HG03442 (cell line): Measurements from ENCODE around the gene C8G.

Experiments used
- ATAC-seq: cut with Tn5 transposase; IDR thresholded peaks from one replicate; pipeline ENCODE4 v1.9.1; 2021; ENCODE audit warnings: mild to moderate bottlenecking, moderate library complexity; ENCODE audit not compliant: unreplicated experiment

C8G gene

DNA sequence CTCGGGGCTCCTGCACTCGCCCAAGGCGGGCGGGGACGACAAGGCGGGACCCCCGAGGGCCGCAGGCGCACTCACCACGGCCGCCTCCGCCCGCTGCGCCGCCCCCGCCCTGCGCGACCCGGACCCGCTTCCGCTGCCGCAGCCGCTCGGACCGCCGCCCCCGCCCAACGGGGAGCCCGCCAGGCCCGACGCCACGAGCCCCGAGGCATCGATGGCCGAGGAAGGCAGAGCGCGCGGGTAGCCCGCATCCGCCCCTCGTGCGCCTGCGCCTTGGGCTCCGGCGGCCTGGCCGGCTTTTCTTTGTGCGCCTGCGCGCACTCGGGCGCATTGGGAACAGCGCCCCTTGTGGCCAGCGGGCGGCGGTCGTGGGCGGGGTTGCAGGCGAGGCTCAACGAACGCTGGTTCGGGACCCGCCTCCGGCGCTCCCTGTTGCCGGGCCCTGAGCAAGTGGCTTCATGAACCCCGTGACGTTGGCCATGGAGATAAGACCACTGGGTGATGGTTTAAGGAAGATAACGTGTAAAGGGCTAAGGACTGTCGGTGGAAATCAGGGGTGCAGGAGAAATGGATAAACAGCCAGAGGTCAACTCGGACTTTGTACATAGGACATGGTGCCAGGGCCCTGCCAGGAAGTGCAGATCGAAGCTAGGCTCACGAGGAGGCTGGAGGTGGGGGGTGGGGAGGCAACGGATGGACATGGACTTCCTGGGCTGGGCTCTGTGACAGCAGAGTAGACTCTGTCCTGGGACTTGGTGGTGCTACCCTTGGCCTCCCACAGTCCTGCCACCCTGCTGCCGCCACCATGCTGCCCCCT lies at the start of gene C8G, which contains the start of gene FBXW5:
TSS of gene C8G (plus strand) at position 725 of the 814 bp plus-strand sequence. CDS start at position 803, 78 bp downstream.
TSS of gene FBXW5 (minus strand) at position 220 of the 814 bp plus-strand sequence. CDS start 655 bp downstream, outside the sequence.
- ATAC-seq = peak; percentile 79

DNA sequence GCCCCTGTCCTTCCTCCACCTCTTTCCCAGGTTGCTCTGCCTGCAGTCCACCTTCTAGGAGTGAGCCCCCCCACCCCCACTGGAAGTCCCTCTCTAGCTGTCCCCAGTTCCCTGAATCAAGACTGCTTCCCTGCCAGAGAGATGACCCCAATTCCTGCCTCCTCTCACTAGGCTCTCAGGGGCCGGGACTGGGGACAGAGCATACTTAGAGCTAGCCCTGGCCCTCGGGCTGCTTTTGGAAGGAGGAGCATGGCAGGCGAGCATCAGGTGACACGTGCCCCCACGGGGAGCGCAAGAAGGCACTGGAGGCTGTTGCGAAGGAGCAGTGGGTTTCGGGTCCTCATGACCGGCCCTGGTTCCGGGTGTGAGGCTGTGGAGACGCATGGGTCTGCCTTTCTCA lies 49.0 kb upstream of the C8G start:
- ATAC-seq = no peak

DNA sequence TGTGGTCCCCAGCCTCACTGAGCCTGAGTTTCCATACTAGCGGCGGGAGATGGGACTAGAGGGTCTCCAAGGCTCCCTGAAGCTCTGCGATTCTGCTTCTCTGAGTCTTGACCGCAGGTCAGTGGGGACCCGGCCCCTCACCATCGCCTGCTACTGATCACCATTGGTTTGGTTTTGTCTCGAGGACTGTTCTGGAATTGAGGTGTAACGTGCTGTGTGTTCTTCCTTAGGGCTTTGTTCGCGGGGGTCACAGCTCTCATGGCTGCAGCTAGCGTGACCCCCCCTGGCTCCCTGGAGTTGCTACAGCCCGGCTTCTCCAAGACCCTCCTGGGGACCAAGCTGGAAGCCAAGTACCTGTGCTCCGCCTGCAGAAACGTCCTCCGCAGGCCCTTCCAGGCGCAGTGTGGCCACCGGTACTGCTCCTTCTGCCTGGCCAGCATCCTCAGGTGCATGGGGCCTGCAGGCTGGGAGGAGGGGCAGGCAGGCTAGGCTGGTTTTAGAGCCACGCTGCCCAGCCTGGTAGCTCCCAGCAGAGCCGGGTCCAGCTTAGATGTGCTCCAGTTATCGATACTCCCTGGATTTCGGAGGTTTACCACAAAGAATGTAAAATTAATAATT lies 46.5 kb upstream of the C8G start:
- no peak for ATAC-seq

DNA sequence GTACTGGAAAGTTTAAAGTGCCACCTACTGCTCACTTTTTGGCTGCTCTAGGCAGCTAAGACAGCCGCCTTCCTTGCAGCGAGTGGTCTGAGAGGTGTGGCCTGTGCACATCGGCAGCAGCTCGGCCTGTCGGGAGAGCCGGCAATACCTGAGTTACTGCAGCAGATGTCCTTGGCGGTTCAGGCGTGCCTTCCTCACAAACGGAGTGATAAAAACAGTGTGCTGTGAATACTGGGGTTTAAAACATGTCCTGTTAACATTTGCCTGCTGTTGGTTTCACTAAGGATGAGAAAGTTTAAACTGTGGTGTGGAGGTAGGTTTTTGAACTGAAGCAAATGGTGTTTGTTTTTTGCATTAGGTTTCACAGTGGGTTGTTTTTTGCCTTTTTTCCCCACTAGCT lies 45.8 kb upstream of the C8G start:
- ATAC-seq = no peak

DNA sequence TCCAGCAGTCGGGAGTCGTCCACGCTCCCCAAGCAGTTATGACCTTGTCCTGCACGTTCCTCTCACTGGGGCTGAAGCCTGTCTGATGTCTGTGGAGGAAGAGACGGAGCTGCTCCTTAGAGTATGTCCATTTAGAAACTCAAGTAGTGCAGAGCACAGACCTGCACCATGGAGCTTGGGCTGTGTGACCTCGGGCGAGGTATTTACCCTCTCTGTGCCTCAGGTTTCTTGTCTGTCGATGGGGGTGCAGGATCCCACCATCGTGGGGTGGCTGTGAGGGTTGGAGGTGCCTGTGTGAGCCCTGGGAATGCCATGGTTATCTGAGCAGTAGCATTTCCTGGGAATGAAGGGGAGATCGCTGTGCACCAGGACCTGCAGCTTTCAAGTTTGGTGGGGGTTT lies 44.5 kb upstream of the C8G start:
- ATAC-seq = no peak

DNA sequence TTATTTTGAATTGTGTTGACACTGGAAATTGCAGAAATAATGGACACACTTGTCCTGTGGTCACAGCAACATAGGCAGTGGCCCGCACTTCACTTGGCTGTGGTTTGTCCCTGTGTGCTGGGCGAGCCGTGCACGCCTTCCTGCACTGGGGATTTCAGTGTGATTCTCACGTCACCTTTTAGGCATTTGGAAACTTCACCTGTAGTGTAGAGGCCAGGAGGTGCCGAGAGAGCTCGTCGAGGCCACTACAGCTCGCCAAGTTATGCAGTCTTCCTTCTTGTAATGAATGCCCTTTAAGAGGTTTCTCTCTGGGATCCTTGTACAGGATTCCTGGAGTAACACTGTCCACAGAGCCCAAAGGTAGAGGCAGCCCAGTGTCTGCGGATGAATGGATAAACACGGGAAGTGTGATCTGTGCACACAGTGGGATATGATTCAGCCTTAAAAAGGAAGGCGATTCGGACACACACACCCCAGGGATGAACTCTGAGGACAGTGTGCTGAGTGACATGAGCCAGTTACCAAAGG lies 44.0 kb upstream of the C8G start:
- no peak for ATAC-seq

DNA sequence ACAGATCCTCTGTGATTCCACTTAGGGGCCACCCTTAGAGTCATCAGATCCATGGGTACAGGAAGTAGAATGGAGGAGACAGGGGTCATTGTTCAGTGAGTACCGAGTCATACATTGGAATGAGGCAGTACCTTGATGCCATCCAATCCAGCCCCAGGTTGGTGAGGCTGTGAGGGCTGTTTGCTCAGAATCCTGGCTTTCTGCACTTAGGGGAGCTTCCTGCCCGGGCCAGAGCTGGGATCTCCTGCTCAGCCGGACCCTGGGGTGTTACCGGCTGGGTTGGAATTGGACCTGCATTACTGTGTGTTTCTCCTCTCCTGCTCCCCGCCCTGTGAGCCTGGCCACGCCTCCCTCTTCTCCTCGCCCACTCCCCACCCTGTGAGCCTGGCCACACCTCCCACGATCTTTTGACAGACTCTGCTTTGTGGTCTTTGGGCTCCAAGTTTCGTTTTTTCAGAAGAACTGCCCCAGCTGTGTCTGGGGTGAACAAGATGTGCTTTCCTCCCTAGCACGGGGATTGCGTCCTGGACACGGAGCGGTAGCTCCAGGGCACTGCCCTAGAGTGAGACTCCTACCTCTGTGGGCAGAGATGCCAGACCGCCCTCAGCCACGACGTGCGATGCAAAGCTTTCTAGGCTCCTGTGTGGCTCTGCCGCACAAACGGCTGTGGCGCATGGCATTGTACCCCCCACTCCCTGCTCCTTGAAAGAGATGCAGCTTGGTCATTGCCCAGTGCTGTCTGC lies 43.4 kb upstream of the C8G start:
- ATAC-seq = peak; percentile 36

DNA sequence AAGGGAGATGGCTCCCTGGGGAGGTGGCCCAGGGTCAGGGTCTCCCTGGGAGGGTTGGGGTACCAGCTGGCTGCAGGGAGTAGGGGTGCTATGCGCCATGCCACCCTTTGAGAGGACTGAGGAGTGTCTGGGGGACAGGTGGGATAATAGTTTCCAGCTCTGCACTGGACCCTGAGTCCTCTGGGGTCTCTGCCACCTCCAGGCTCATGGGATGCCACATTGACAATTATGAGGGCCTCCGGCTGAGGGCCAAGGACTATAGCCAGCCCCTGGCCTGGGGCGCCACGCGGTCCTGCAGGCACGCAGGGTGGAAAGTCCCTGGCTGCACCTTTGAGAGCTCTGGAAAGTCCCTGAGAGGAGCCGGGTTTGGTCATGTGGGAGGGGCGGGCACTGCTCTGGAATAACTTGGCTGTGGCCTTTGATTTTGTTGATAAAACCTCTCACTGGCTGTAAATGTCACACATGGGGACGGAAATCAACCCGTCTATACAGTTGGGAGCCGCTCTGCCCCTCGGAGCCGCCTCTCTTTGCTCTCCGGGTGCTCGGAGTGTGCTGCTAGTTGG lies 42.7 kb upstream of the C8G start:
- ATAC-seq = peak; percentile 57

DNA sequence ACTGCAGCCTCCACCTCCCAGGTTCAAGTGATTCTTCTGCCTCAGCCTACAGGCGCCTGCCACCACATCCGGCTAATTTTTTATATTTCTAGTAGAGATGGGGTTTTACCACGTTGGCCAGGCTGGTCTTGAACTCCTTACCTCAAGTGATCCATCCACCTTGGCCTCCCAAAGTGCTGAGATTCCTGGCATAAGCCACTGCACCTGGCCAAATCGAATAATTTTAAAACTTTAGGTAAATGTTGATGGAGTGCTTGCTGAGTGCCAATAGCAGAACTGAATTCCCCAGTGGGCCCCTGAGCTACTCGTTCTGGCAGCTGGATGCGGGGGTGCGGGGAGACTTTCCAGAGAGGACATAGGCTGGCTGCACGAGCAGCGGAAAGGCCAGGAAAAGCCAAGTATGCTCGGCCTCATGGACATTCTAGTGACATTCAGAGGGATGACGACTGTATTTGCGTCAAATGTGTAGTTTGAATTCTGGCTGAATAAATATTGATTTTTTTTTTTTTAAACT lies 41.9 kb upstream of the C8G start:
- no peak for ATAC-seq

DNA sequence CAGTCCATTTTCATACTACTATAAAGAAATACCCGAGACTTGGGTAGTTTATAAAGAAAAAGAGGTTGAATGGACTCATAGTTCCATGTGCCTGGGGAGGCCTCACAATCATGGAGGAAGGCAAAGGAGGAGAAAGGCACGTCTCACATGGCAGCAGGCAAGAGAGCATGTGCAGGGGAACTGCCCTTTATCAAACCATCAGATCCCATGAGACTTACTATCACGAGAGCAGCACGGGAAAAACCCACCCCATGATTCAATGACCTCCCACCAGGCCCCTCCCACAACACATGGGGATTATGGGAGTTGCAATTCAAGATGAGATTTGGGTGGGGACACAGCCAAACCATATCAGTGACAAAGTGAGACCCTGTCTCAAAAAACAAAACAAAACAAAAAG lies 38.8 kb upstream of the C8G start:
- no peak for ATAC-seq

DNA sequence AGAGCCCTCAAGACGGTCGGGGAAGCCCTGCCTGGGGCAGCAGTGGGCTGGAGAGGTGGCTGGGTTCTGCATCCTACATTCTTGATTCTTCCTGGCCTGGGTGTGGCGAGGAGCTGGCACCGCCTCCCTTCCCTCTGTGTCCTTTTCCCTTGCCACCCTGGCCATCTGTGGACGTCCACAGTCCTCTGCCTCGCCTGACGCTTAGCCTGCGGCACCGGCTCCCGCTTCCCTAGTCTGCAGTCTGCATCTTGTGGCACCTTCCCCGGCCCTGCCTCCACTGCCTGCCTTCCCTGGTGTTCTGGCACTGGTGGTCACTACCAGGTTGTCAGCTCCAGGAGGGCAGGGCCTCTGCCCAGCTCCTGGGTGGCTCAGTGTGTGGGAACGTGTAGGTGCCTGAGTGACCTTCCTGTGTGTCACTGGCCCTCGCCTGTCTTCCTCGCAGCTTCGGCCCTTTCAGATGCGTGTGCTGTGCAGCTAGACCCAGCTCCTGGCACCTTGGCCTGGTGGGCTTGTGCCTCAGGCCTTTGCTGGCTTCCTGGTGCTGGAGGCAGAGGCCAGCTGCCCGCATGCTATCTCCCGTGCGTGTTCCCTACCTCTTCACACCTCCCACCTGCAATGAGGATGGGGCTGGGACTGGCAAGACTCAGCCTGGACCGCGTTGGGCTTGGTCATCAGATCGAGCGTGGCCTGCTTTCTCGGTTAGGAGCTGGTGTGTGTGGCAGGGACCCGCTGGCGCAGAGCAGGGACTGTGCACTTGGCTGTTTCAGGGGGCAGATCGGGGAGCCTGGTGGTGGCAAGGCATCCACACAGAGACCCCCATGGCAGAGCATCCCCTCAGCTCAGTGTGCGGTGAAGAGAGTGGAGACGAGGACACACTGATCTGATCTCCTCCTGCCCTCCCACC lies 37.8 kb upstream of the C8G start:
- no peak for ATAC-seq

DNA sequence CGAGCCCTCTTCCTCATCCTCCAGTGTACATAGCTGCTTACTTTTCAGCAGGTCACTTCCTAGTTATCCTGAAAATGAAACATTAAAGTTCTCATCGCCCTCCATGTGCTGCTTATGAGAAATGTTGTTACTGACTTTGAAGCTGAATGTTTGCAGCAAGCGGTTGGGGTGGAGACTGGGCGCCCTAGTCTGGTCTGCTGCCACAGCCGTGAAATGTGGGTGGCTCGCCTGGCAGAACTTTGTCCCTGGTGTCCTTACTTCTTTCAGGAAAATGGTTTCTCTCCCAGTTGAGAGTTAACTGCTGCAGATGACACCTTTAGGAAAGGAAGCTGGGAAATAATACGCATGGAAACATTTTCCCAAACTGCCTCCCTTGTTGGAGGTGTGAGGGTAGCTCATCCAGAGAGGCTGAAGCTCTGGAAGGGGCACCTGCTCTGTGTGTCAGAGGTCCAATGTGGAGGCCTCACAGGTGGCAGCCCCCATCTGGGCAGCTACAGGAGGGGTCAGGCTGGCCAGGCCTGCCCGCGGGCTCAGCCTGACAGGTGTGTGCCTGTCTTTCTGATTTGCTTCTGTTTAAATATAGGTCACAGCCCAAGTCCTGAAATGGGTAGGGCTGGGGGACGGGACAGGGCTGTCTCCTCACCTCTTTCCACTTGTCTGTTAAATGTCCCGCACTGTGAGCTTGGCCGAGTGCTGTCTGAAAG lies 34.7 kb upstream of the C8G start:
- ATAC-seq = no peak

DNA sequence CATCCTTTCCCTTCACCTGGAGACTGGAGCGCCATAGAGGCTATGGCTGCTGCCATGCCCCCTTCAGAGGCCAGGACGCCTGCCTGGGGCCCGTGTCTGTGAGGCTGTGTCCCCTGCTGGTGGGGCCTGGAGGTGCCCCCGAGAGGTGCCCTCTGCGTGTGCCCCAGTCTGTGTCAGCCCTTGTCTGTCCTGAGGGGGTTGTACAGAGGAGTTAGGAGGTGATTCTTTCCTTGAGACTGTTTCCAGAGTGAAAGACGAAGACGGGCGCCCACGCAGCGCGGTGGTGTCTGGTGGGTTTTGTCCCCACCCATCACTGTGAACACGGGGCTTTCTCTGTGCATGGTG lies 34.2 kb upstream of the C8G start:
- ATAC-seq = no peak

DNA sequence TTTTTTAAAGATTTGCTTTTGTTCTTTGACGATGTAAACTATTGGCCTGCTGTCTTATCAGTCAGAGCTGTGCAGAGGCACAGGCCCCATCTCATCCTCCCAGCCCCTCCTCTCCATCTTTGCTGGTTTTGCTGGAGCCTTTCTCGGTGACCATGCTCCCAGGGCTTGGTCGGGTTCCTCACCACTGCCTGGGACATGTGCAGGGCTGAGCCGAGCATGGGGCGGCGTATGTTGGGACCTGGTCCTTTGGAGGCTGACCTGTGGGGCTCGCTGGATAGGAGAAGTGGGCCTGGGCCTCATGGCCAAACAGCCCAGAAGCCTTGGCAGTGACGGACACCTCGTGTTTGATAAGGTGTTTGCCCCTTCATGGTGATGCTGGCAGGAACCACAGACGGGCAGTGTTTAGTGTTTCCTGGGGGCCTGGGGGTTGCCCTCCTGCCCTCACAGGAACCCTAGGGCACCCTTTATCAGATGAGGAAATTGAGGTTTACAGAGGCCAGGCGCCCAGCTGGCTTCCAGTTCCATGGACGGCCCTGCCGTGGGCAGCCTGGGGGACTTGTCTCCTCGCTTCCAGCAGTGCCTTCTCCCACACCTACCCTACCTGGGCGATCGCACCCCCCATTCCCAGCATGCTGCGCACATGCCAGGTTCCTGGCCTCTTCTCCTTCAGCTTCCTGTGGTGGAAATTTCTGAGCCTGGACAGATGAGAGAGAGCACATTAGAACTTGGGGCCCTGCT lies 31.2 kb upstream of the C8G start:
- ATAC-seq = no peak

DNA sequence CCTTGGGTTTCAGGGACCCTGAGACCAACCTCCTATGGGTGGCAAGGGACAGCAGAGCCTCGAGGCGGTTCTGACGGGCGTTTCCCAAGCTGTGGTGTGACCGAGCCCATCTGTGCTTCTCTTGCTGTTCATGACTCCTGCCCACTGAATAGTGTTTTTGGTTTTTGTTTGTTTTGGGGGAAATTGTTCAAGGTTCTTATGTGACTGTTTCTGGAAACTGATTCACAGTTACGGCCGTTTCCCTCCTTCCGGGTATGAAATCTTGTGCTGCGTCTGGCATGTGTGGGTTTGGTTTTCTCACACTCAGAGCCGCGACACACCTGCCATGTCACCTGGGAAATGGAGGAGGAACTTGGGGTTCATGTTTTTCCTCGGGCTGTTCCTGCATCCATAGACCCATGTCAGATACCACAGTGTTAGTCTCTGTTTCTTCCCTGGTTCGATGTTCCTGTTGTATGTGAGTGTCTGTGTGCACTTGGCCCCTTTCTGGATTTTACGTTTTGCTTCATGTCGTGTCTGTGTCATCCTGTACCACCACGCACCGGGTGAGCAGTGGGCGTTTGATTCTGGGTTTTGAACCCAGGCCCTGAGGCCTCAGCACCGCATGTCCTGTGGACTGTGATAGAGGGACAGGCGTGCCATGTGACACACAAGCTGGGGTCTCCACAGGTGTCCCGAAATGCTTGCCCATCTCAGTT lies 29.3 kb upstream of the C8G start:
- ATAC-seq = no peak

DNA sequence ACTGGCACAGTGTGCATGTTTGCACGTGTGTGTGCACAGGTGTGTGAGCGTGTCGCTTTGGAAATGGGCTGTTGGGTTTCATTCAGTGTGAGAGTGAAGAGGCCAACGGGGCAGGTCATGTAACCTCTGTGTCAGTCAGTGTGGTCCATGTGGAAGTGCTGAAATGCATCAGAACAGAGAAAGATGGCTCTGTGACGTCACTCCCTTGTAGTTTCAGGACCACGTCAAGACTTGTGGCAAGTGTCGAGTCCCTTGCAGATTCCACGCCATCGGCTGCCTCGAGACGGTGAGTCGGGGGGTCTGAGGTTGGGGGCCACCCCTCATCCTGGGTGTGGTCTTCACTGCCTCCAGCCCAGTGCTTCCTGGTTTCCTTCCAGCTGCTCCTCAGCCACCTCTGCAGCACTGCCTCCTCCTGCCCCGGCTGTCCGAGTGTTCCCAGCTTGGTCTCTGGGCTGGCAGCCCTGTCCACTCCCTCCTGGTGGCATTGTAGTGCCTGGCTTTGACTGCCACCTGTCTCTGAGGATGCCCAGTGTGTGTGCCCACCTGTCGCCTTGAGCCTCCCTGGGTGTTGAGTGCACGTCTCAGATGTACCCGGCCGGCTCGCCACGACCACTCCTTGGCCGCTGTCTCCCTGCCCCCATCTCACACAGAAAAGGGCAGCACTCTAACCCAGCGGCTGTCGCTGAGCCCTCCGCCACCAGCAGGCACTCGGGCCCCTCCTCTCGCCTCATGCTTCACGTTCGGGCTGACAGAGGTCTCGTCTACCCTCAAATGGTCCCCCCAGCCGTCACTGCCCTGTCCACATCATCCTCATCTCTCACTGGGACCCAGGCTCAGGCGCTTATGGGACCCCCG lies 28.5 kb upstream of the C8G start:
- no peak for ATAC-seq

DNA sequence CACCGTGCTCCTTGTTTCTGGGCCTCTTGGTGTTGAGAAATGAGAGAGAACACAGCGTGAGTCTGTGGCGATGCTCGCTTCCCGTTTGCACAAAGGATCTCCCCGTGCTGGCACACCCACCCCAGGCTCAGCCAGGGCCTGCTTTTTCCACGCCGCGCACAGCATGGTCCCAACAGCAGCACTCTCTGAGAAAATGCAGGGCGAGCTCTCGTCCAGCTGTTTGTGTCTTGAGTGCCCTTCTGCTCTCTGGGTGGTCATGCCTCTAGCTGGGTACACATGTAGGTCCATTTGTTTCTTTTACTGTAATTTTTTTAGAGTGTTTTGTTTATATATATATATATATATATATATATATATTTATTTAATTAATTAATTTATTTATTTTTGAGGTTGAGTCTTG lies 27.1 kb upstream of the C8G start:
- no peak for ATAC-seq
